ENCODE results near the gene ZSCAN21.

ZSCAN21 gene

GRCh38 chr7:100053215-100053614, 3.6 kb downstream of the ZSCAN21 start:
- peak; percentile 79 for DNase-seq (ENCODE audit: low read depth)
- TF ChIP-seq MYC (IDR thresholded peaks at IDR 0.05; ENCODE audit: low read depth, low read length) (no peak), MAX (IDR thresholded peaks at IDR 0.05; ENCODE audit: low read depth, low read length) (no peak), CTCF (IDR thresholded peaks at IDR 0.05; ENCODE audit: low read depth, low read length) (peak; percentile 24), POLR2A (IDR thresholded peaks at IDR 0.05; ENCODE audit: extremely low read depth, insufficient read length) (no peak)
- H3K4me3 ChIP-seq (ENCODE audit: low read depth, low read length) = no peak overlapping the region

- TF ChIP-seq CTCF (IDR thresholded peaks at IDR 0.05; ENCODE audit: low read depth, low read length) (no peak), POLR2A (IDR thresholded peaks at IDR 0.05; ENCODE audit: extremely low read depth, insufficient read length) (no peak), MAX (IDR thresholded peaks at IDR 0.05; ENCODE audit: low read depth, low read length) (no peak), MYC (IDR thresholded peaks at IDR 0.05; ENCODE audit: low read depth, low read length) (no peak)
- H3K4me3 ChIP-seq (ENCODE audit: low read depth, low read length) = no peak overlapping the region
- DNase-seq (ENCODE audit: low read depth) = no peak
Observed at GRCh38 chr7:100057006-100057405, 7.4 kb downstream of the ZSCAN21 start.

GRCh38 chr7:100059251-100059739, 9.7 kb downstream of the ZSCAN21 start:
- no peak overlapping the region for H3K4me3 ChIP-seq (ENCODE audit: low read depth, low read length)
- DNase-seq (ENCODE audit: low read depth) = no peak
- TF ChIP-seq CTCF (IDR thresholded peaks at IDR 0.05; ENCODE audit: low read depth, low read length) (no peak), MAX (IDR thresholded peaks at IDR 0.05; ENCODE audit: low read depth, low read length) (no peak), MYC (IDR thresholded peaks at IDR 0.05; ENCODE audit: low read depth, low read length) (no peak), POLR2A (IDR thresholded peaks at IDR 0.05; ENCODE audit: extremely low read depth, insufficient read length) (no peak)

- H3K4me3 ChIP-seq (ENCODE audit: low read depth, low read length) = no peak overlapping the region
- DNase-seq (ENCODE audit: low read depth) = no peak
- TF ChIP-seq CTCF (IDR thresholded peaks at IDR 0.05; ENCODE audit: low read depth, low read length) (no peak), MYC (IDR thresholded peaks at IDR 0.05; ENCODE audit: low read depth, low read length) (no peak), POLR2A (IDR thresholded peaks at IDR 0.05; ENCODE audit: extremely low read depth, insufficient read length) (no peak), MAX (IDR thresholded peaks at IDR 0.05; ENCODE audit: low read depth, low read length) (no peak)
Observed at GRCh38 chr7:100061518-100062193, 12.1 kb downstream of the ZSCAN21 start.

GRCh38 chr7:100063376-100063775, 13.8 kb downstream of the ZSCAN21 start:
- DNase-seq (ENCODE audit: low read depth) = no peak
- TF ChIP-seq MYC (IDR thresholded peaks at IDR 0.05; ENCODE audit: low read depth, low read length) (no peak), CTCF (IDR thresholded peaks at IDR 0.05; ENCODE audit: low read depth, low read length) (no peak), POLR2A (IDR thresholded peaks at IDR 0.05; ENCODE audit: extremely low read depth, insufficient read length) (no peak), MAX (IDR thresholded peaks at IDR 0.05; ENCODE audit: low read depth, low read length) (no peak)
- H3K4me3 ChIP-seq (ENCODE audit: low read depth, low read length) = no peak overlapping the region

All from NB4 (cell line).